Measurements from ENCODE around the gene PTOV1.

The PTOV1 gene

GRCh38 chr19:49875177-49875576, 24.2 kb downstream of the PTOV1 start:
- no peak for DNase-seq (ENCODE audit: low spot score)

- DNase-seq (ENCODE audit: low spot score) = no peak
Observed at GRCh38 chr19:49875857-49876421, 25.0 kb downstream of the PTOV1 start.

- peak; percentile 87 for DNase-seq (ENCODE audit: low spot score)
Observed at GRCh38 chr19:49876422-49877019, 25.6 kb downstream of the PTOV1 start.

DNA sequence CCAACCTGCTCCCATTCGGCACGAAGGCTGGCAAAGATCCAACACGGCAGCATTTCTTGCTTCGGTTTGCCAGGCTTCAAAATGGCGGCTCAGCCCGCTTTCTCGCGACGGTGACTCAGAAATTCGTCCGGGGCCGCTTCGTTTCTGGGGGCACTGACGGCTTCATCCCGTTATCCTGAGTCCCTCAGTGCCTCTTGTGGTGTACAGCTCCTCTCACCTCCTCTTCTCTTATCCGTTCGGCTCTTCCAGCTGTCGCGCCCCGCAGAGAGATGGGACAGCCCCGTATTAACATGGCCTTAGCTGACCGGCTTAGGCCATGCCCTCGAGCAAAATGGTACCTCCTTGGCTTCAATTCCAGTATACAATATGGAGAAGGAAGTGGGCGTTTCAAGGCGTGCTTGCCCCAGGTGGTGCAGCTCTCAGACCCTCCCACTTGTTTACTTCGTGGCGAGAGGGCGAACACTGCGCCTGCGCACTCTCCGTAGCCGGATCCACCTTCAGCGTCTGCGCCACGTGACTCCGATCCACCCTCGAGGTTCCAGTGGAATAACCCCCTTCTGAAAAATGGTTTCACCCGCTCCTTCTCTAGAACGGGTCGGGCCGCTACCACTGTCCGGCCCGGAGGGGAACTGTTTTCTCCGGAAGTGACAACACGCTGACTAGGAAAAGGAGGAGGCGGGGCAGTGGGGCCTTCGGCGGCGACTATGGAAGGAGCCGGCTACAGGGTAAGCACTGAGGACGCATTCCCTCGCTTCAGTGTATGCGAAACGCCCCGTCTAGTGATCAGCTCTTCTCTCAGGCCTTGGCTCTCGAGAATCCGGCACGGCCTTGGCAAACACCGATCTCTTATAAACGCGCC, 26.3 kb downstream of the PTOV1 start, which contains the start of the genes AKT1S1 and TBC1D17:
Gene AKT1S1, minus strand, starts transcription at position 336 of the 859 bp plus-strand sequence. CDS start 4,060 bp downstream, outside the sequence.
Gene TBC1D17, plus strand, starts transcription at position 683 of the 859 bp plus-strand sequence. Its CDS starts 22 bp downstream, at position 705.
- peak; percentile 98 for DNase-seq (ENCODE audit: low spot score)

DNA sequence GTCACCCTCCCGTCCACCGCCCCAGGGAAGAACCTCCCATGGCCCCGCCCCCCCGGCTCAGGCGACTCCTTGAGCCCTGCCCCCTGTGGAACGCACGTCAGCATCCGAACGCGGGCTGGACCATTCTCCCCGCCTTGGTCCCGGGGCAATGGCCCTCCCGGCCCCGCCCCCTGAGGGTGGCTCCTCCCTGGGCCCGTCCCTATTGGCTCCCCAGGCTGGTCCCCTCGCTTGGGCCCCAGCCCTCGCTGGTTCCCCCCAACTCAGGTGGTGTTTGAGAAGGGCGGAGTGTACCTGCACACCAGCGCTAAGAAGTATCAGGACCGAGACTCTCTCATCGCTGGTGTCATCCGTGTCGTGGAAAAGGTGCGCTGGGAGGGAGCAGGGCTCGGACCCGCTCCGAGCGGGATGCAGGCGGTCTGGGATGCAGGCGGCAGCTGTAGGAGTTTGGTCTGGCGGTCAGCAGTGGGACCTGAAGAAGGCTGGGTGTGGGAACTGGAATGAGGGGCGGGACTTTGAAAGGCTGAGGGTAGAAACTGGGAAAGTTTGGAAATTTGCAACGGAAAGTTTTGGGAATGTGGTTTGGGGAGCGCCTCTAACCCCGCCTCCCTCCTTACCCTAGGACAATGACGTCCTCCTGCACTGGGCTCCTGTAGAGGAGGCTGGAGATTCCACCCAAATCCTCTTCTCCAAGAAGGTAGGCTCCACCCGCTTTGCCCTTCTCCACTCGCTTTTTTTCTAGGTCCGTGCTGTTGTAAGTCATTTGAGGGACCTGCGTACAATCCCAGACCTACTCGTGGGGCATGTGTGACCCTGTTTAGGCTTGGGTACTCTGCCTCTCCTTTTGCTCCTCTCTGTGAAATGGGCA, 27.2 kb downstream of the PTOV1 start:
- peak; percentile 98 for DNase-seq (ENCODE audit: low spot score)

DNA sequence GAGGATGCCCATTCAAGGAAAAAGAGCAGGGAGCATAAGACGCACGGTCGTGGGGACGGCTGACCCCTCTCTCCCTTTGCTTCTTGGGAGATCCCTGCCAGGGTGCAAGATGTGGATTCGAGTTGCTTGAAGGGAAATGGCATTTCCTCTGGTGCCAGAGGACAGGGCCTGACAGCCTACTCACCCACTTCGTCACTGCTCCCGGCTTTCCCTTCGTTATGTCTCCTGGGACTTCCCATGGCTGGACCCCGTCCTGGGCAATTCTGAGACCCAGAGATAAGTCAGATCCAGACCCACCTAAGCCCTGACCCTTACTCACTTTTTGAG, 27.7 kb downstream of the PTOV1 start:
- DNase-seq (ENCODE audit: low spot score) = no peak

- no peak for DNase-seq (ENCODE audit: low spot score)
Observed at GRCh38 chr19:49879243-49879963, 28.4 kb downstream of the PTOV1 start.

GRCh38 chr19:49880162-49880869, 29.4 kb downstream of the PTOV1 start:
- no peak for DNase-seq (ENCODE audit: low spot score)

DNA sequence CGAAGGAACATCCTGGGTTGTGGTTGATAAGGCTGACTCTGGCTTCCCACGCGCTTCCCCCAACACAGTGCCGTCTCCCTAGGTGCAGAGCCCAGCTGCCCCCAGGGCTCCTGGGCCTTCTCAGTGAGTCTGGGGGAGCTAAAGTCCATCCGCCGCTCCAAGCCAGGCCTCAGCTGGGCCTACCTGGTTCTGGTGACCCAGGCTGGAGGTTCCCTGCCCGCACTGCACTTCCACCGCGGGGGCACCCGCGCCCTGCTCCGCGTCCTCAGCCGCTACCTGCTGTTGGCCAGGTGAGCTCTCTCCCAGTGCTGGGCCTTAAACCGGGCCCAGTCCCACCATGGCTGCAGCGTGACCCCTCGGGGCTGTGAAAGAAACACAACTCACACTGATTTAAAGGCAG, 30.2 kb downstream of the PTOV1 start:
- DNase-seq (ENCODE audit: low spot score) = no peak

DNA sequence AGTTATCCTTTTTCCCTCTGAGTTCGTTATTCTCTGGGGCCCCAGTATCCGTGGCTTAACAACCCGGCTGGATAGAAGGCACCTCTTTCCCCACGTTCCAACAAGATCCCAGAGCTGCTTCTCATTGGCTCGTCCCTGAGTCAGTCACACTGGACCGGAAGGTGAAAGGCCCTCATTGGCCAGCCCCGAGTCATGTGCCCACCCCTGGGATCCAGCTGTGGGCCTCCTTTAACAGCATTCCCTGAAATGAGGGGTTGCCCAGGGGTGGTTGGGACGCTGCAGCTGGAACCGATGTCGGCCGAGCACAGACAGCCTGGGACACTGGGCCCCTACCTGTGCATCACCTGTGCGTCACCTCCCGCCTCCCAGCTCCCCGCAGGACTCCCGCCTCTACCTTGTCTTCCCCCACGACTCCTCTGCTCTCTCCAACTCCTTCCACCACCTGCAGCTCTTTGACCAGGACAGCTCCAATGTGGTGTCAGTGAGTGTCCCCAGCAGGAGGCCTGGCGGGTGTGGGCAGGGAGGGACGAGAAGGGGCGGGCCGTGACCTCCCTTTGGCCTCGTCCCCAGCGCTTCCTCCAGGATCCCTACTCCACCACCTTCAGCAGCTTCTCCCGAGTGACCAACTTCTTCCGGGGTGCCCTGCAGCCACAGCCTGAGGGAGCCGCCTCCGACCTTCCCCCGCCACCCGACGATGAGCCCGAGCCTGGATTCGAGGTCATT, 30.9 kb downstream of the PTOV1 start:
- no peak for DNase-seq (ENCODE audit: low spot score)

DNA sequence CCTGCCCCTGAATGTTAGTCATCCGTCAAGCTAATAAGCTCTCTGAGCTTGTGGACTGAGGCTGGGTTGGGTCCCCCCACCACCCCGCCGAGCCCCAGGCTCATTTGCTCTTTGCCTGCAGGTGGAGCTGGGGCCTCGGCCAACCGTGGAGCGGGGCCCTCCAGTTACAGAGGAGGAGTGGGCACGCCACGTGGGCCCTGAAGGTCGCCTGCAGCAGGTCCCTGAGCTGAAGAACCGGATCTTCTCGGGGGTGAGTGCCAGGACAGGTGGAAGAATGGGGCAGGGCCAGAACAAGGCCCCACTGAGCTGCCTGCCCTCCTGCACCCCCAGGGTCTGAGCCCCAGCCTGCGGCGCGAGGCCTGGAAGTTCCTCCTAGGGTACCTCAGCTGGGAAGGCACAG, 31.7 kb downstream of the PTOV1 start:
- DNase-seq (ENCODE audit: low spot score) = no peak

- no peak for DNase-seq (ENCODE audit: low spot score)
Observed at GRCh38 chr19:49883094-49883493, 32.1 kb downstream of the PTOV1 start.

DNA sequence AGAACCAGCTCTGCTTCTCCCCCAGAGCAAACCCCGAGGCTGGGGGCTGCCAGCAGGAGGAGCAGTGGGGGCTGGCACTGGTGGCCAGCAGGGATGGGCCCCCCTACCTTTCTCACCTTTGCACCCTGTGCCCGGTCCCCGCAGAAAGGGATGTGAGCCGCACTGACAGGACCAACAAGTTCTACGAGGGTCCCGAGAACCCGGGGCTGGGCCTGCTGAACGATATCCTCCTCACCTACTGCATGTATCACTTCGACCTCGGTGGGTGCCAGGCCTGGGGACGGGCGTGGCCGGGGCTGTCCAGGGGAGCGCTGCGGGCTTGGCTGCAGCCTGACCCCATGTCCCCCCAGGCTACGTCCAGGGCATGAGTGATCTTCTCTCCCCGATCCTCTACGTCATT, 33.1 kb downstream of the PTOV1 start:
- DNase-seq (ENCODE audit: low spot score) = no peak

DNA sequence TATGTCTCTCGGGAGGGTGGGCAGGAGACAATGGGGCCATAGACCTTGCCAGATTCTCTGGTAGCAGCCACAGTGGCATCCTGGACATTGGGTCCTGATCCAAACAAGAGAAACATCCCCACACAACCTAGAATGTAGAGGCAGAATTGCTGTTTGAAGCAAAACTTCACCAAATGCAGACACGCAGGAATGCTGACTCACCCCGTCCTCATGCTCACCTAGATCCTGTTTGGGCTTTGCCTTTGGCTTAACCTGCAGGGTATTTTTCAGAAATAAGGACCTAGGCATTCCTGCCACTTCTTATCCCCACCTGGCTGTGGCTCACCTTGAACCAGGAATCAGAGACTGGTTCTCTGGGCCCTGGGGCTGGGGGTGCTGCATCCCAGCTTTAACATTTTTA, 33.8 kb downstream of the PTOV1 start:
- no peak for DNase-seq (ENCODE audit: low spot score)

DNA sequence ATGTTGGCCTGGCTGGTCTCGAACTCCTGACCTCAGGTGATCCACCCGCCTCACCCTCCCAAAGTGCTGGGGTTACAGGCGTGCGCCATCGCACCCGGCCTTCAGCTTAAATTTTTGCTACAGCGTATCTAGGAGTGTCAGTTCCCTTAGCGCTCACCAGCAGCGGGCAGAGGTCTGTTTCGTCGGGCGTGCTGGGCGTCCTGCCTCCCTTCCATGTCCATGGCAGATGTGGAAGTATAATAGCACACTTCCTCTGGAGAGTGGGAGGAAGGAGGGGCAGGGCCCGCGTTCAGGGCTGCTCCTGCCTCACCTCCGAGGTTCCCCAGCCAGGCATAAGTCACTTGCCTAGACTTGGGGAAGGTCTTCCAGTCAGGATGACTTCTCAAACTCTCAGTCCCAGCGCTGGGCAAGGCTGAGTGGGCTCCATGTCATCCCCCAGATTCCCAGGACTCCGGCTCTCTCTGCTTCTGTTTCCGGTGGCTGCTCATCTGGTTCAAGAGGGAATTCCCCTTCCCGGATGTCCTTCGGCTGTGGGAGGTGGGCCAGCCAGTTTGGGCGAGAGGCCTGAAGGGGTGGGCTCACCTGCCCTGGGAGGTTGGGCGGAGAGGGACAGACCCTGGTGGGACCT, 36.2 kb downstream of the PTOV1 start:
- DNase-seq (ENCODE audit: low spot score) = no peak

DNA sequence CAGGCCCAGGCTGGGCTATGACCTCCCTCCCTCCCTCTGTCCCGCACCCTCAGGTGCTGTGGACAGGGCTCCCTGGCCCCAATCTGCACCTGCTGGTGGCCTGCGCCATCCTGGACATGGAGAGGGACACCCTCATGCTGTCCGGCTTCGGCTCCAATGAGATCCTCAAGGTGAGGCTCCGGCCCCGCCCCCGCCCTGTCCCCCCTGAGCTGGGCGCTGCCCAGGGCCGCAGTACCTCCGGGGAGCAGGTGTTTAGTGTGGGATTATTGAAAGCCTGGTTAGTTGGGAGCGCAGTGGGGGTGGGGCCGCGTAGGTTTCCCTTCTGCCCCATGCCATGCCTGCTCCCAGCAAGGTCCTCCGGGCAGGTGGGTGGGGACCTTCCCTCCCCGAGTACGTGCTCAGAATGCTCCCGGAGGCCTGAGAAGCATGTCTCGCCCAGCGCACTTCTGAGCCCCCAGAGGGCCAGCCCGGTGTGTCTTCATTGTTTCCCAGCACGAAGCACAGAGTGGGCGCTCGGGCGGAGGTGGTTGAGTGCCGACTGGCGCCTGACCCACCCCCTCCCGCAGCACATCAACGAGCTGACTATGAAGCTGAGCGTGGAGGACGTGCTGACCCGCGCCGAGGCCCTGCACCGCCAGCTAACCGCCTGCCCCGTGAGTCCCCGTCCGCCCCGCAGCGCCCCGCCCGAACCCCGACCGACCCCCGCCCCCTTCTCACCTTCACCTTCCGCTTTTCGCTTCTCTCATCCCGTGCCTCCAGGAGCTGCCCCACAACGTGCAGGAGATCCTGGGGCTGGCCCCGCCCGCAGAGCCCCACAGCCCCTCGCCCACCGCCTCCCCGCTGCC, 36.9 kb downstream of the PTOV1 start:
- DNase-seq (ENCODE audit: low spot score) = no peak

DNA sequence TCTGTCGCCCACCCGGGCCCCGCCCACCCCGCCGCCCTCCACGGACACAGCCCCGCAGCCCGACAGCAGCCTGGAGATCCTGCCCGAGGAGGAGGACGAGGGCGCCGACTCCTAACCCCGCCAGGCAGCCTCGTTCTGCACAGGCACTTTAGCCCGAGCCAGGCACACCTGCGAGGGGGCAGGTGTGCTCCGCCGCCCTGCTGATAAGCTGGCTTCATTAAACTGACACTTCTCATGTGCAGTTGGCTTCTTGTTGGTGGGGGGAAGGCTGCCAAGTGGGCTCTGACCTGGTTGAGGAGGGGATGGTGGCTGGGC, 37.5 kb downstream of the PTOV1 start:
- DNase-seq (ENCODE audit: low spot score) = no peak

DNA sequence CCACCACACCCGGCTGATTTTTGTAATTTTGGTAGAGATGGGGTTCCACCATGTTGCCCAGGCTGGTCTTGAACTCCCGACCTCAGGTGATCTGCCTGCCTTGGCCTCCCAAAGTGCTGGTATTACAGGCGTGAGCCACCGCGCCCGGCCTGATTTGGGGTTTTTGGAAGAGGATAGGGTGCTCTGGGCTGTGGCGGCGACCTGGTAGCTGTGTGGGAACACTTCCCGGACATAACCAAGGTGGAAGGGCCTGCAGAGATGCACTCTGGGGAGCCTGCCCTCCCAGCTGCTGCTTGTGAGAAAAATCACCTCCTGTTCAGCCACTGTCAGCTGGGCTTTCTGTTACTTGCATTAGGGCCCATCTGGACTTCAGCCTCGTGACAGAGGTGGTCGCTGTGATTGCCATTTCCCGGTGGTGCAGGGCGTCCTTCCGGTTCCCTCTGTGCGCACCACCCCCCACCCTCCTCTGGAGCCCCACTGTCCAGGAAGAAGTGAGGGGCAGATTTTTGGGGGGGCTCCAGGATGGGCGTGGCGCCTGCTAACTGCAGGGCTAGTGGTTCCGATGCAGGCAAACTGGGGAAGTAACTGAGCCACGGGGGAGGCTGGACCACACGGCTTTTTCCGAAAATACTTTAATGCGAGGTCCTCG, 38.2 kb downstream of the PTOV1 start:
- DNase-seq (ENCODE audit: low spot score) = no peak

Measured in AG20443 (cell line).